Mesodermal cell (in vitro differentiated cells): ENCODE measurements around the gene KRTAP4-6.
"Not testable (repeated sequence)": the region's sequence is repeated elsewhere in the genome, so short reads cannot be mapped to it uniquely, and the experiment has no call there.

Source experiments
- H3K27ac ChIP-seq: 2 replicates; pipeline ENCODE4 v1.7.0; 2013; ENCODE audit warnings: mild to moderate bottlenecking, low read depth, low read length, moderate library complexity; ENCODE audit not compliant: severe bottlenecking
- H3K36me3 ChIP-seq: 2 replicates; pipeline ENCODE4 v1.7.1; 2013; ENCODE audit warnings: mild to moderate bottlenecking, low read length, moderate library complexity; ENCODE audit not compliant: control insufficient read depth, insufficient read depth
- H3K4me1 ChIP-seq: one replicate; pipeline ENCODE4 v1.7.1; 2013; ENCODE audit warnings: mild to moderate bottlenecking, low read length; ENCODE audit not compliant: insufficient read depth, control insufficient read depth, poor library complexity, severe bottlenecking
- H3K4me3 ChIP-seq: 2 replicates; pipeline ENCODE4 v1.7.0; 2013; ENCODE audit warnings: low read length, control low read depth, mild to moderate bottlenecking; ENCODE audit not compliant: insufficient read depth, poor library complexity, severe bottlenecking; ENCODE audit errors: extremely low read depth
- H3K9me3 ChIP-seq: 2 replicates; pipeline ENCODE4 v1.7.1; 2013; ENCODE audit warnings: mild to moderate bottlenecking, low read length, moderate library complexity; ENCODE audit not compliant: control insufficient read depth
- WGBS, 2 experiments: methylation state at CpG; one replicate each; pipeline ENCODE4 v1.1.5; 2013; ENCODE audit warnings: missing lambda C conversion rate in 2 of 2; ENCODE audit not compliant: insufficient coverage in 2 of 2; 5-methylcytosine and 5-hydroxymethylcytosine counted together

KRTAP4-6 gene

GRCh38 chr17:41103896-41104295 is 36.4 kb downstream of the KRTAP4-6 start:
- no peak overlapping the region for H3K4me3 ChIP-seq
- H3K27ac ChIP-seq: no peak overlapping the region
- no peaks in the 10 kb centered on the region for H3K36me3 ChIP-seq
- peaks cover 6% of the 10 kb centered on the region for H3K4me1 ChIP-seq
- H3K9me3 ChIP-seq: peaks cover 7% of the 10 kb centered on the region
- WGBS, 2 experiments: 80% methylated on average over 1 of the region's 1 CpG; no CpG with 5 or more reads in 1 of the 2 experiments

DNA sequence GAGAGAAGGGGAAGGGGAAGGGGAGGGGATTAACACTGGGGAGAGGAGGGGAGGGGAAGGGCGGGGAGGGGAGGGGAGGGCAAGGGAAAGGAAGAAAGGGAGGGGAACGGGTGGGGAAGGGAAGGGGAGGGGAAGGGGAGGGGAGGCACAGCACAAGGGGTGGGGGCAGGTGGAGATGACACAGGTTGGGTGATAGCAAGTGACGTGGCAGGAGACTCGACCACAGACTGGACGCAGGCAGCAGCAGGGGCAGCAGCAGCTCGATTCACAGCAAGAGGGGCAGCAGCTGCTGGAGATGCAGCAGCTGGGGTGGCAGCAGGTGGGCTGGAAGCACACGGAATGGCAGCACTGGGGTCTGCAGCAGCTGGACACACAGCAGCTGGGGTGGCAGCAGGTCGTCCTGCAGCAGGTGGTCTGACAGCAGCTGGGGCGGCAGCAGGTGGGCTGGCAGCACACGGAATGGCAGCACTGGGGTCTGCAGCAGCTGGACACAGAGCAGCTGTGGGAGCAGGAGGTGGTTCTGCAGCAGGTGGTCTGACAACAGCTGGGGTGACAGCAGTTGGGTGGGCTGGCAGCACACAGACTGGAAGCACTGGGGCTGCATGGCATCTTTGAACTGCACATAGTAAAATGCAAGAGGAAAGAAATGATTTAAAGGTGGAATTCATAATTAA is 38.6 kb downstream of the KRTAP4-6 start, which contains the start of gene KRTAP4-16:
KRTAP4-16 (minus strand) TSS at position 624 of the 674 bp plus-strand sequence; CDS start at position 624, 0 bp downstream.
- H3K36me3 ChIP-seq: no peaks in the 10 kb centered on the region
- no peak within 1 kb of the TSS for H3K27ac ChIP-seq
- 57 to 58% methylated on average over 7 to 9 of the region's 10 CpGs for WGBS, 2 experiments
- peaks cover 6% of the 10 kb centered on the region for H3K4me1 ChIP-seq
- no peaks in the 10 kb centered on the region for H3K9me3 ChIP-seq
- H3K4me3 ChIP-seq: no peak within 1 kb of the TSS

GRCh38 chr17:41099682-41100480 is 40.5 kb downstream of the KRTAP4-6 start:
- H3K9me3 ChIP-seq, H3K36me3 ChIP-seq, H3K4me1 ChIP-seq, H3K4me3 ChIP-seq: not testable (repeated sequence)
- H3K27ac ChIP-seq: peak overlapping the region; percentile 16
- WGBS, 2 experiments: 90 to 93% methylated on average over 2 to 3 of the region's 7 CpGs

GRCh38 chr17:41098481-41098880 is 41.9 kb downstream of the KRTAP4-6 start:
- Histone ChIP-seq H3K36me3 (no peaks in the 10 kb centered on the region), H3K27ac (no peak overlapping the region), H3K9me3 (peaks cover 4% of the 10 kb centered on the region), H3K4me3 (no peak overlapping the region), H3K4me1 (no peaks in the 10 kb centered on the region)
- 97% methylated on average over 4 of the region's 6 CpGs; no CpG with 5 or more reads in 1 of the 2 experiments for WGBS, 2 experiments

GRCh38 chr17:41098042-41098441 is 42.3 kb downstream of the KRTAP4-6 start, which contains the start of gene KRTAP4-8:
KRTAP4-8 (minus strand) TSS chr17:41098142; CDS start chr17:41098084, 58 bp downstream.
- Histone ChIP-seq H3K36me3 (no peaks in the 10 kb centered on the region), H3K9me3 (peaks cover 4% of the 10 kb centered on the region), H3K27ac (no peak within 1 kb of the TSS), H3K4me3 (no peak within 1 kb of the TSS), H3K4me1 (no peaks in the 10 kb centered on the region)
- WGBS, 2 experiments: 78 to 89% methylated on average over 1 of the region's 4 CpGs

DNA sequence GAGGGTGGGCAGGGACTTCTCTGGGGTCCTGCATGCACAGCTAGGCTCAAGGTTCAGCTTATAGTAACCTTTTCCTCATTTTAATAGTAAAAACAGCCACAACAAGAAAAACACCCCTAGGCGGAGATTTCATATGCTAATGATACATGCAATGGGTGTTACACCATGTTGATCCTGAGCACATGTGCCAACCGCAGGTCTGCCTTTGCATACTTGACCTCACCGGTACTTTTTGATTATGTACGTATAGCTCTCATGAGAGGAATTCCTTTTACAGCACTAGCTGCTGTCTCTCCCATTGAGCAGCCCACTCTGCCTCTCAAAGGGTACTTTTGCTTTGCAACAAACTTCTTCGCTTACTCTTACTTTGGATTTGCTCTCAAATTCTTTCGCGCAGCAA is 44.3 kb downstream of the KRTAP4-6 start:
- H3K9me3 ChIP-seq: peaks cover 4% of the 10 kb centered on the region
- 90 to 91% methylated on average over 4 to 5 of the region's 7 CpGs for WGBS, 2 experiments
- H3K36me3 ChIP-seq: no peaks in the 10 kb centered on the region
- H3K4me1 ChIP-seq: no peaks in the 10 kb centered on the region
- H3K27ac ChIP-seq: no peak overlapping the region
- H3K4me3 ChIP-seq: no peak overlapping the region
